CMK (cell line): Measurements from ENCODE around the gene RASGRF1.

Experiments used
- DNase-seq: peaks from one replicate; pipeline ENCODE4 v3.0.0-alpha.2; 2010; ENCODE audit warnings: low read depth

The RASGRF1 gene

DNA sequence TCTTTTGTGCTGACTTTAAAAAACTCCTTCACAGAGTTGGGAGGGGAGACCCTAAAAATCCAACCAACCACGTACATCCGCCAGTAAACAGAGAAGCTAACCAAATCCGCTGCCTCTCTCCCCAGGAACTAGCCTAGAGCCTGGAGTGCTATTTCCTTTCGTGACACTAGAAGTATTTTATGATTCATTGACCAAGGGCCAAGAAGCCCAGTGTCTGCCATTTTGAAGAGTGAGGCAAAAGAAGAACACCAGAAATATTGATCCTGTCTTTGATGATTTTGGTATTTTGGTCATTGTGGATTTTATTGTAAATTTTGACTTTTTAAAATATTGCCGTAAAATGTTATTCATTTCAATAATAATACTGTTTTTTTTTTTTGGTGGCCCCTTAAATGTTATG, 135.2 kb downstream of the RASGRF1 start:
- DNase-seq, result no peak

- no peak for DNase-seq
Measured at GRCh38 chr15:78951841-78952238, 138.7 kb downstream of the RASGRF1 start.

- DNase-seq, result no peak
Measured at GRCh38 chr15:78950902-78951840, 139.4 kb downstream of the RASGRF1 start.

- no peak for DNase-seq
Measured at GRCh38 chr15:78950343-78950742, 140.2 kb downstream of the RASGRF1 start.

GRCh38 chr15:78949461-78949860, 141.1 kb downstream of the RASGRF1 start:
- no peak for DNase-seq

GRCh38 chr15:78947506-78947905, 143.1 kb downstream of the RASGRF1 start:
- DNase-seq, result no peak

DNA sequence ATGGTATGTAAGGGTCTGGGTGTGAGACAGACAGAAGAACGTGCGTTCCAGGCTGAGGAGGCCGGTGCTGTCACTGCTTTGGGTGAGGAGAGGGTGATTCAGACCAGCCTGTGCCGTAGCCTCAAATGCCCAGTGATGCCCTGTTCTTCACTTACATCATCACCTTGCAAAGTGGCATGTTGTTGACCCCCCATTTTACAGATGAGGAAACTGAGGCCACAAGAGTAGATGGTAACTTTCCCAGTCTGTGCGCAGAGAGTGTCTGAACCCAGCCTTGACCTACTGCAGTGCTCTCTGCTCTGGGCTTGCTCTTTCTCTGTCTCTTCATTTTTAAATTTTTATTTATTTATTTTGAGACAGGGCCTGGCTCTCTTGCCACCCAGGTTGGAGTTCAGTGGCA, 144.1 kb downstream of the RASGRF1 start:
- no peak for DNase-seq

- peak; percentile 60 for DNase-seq
Measured at GRCh38 chr15:78944669-78945407, 145.7 kb downstream of the RASGRF1 start, which contains the start of gene CTSH. CTSH (minus strand) TSS chr15:78945046; CDS start chr15:78944981, 65 bp downstream.

DNA sequence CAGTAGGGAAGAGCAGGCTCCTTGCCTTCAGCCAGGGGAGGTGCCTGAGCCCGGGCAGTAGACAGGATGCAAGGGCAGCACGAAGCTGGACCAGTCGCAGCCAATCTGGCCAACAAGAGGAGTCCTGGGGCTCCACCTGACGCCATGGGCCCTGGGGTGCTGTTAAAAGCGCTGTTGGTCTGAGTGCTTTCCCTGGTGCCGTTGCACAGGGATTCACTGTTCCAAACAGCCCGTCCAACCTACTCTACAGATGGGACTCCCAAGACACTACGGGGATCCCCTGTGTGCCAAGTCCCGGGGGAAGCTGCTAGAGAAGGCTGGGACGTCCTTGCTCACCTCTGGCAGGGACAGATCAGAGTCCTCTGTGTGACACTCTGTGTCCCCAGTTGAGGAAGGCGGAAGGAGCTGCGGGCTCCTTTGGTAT, 146.4 kb downstream of the RASGRF1 start:
- DNase-seq, result no peak

DNA sequence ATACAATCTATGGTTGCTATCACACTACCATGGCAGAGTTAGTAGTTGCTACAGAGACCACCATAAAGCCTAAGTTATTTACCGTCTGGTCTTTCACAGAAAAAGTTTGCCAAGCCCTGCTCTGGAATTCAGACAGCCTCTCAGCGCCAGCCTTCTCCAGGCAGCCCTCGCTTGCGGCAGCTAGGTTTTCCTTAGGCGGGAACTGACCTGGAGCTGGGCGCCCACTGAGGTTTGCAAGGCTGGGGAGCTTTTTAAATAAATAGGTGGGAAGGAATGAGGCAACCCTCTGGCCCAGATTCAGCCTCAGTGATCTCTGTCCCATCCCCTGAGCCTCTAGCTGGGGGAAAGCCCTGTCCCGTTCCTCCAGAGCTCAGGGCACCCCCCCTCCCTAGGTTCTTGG, 146.9 kb downstream of the RASGRF1 start:
- DNase-seq, result no peak

DNA sequence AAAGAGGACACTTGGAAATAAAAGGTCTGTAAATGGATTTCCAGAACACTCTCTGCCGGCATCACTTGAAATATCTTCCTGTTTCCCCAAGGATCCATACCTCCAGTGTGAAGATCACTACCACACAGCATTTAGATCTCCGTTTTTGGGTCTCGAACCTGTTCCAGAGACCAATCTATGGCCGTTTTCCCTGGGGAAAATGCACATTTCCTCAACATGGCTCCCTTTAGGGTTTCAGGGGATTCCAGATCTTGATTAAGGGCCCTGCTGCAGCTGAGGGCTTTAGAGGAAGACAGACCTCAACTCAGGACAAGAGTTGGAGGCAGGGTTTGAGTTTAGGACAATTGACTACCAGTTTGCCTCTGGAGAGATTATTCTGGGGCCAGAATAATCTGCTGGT, 147.8 kb downstream of the RASGRF1 start:
- no peak for DNase-seq

DNA sequence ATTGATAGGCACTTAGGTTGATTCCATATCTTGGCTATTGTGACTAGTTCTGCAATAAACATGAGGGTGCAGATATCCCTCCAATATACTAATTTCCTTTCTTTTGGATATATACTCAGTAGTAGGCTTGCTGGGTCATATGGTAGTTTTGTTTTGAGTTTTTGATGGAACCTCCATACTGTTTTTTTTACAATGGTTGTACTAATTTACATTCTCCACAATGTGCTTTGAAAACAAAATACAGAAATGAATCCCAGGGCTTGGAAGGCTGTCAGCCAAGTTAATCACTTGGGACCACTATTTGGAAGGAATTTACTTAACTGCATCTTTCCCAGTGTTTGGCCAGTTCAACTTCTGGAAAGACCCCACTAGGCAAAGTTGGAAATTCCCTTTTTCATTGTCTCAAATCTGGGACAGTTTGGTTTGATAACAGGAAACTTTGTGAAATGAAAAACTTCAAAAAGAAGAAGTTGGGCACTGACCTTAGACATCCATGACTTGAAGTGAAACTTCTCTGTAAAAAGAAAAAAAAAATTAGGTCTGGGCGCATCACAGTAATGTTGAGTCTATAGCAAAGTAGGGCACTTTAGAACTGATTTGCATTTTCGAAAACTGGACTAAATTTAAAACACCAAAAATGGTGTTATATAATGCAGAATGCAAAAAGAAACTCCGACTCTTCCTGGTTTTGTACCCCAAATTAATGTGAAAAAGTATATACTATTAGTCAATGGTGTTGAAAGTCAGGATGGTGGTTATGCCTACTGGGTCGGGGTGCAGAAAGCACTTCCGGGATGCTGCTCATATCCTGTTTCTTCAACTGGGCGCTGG, 151.7 kb downstream of the RASGRF1 start:
- no peak for DNase-seq

GRCh38 chr15:78937132-78937739, 153.3 kb downstream of the RASGRF1 start:
- DNase-seq, result peak; percentile 64

DNA sequence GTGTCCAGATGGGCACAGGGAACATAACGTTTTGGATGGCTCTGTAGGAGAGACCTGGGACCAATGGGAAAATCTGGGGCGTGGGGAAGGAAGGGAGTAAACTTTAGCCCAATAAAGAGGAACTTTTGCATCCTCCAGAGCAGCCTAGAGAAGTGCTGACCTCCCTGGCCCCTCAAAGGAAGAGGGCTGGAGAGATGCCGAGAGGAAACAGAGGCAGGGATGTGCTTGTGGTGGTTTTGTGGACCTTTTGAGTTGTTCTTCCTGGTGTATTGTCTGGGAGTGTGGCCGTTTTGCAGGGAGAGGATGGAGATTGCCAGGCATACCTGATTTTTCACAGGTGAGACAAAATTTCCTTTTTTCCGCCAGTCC, 155.9 kb downstream of the RASGRF1 start:
- no peak for DNase-seq

DNA sequence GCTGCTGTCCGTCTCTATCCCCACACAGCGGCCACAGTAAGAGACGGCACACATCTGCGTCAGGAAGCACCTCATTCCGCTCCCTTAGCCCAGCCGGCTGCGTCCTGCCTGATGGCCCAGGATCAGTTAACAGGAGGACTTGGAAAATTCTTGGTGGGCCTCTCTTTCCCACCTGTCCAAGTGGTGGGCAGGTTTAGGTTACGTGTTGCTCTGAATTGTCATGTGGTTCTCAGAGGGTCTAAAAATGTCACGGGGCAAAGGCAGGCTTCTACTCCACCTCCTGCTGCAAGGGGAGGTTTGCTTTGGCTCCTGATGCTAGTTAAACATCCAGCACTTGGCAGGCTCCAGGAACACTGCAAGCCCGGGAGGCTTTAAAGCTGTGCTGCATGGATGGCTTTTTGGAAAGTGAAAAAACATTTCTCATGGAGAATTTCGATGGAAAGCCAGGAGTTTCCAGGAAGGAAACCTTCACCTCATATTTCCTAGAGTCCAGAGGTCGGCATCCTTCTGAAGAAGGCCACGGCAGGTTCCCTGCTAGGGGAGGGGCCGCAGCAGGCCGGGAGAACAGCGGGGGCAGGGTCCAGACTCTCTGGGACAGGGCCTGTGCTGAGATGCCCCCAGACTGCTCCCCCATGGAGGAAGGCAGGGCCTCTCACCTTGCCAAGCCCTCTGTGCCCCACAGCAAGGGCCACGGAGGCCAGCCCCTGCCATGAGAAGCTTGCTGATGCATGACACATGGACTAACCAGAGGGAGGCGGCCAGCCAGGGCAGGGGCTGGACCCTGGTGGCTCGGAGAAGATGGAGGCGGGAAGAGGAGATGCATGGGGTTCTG, 156.5 kb downstream of the RASGRF1 start:
- no peak for DNase-seq

- no peak for DNase-seq
Measured at GRCh38 chr15:78933187-78933822, 157.3 kb downstream of the RASGRF1 start.

- no peak for DNase-seq
Measured at GRCh38 chr15:78932258-78932808, 158.2 kb downstream of the RASGRF1 start.

GRCh38 chr15:78931439-78932257, 158.9 kb downstream of the RASGRF1 start:
- no peak for DNase-seq
